Naive thymus-derived CD4-positive, alpha-beta T cell (primary cell): ENCODE data around the gene FRRS1L. TPM values are rescaled to one million over a fixed set of nuclear protein-coding genes. Genes with fewer than 3 reads are reported as not detected.
A peak's percentile ranks its signal among the peaks of the same experiment; 100 is the strongest.

Experiments used
- ATAC-seq: fragments of 150-1000 bp; cut with Tn5 transposase; 2 replicates; pipeline ENCODE4 v1.10.0; 2021; ENCODE audit warnings: mild to moderate bottlenecking, moderate library complexity
- CTCF ChIA-PET: fragments of 350-600 bp; sonication (Branson Sonifier 250); formaldehyde crosslinking; loops from one replicate; lab custom pipeline; 2021; ENCODE audit warnings: antibody characterized with exemption; lab: Charles Lee
- POLR2A ChIA-PET: fragments of 350-600 bp; sonication (Branson Sonifier 250); formaldehyde crosslinking; loops from one replicate; lab custom pipeline; 2021; ENCODE audit warnings: antibody characterized with exemption, inconsistent platforms; lab: Charles Lee
- DNase-seq, 9 donors: peaks; one replicate each; pipeline versions ENCODE4 v3.0.0 to v3.0.0-alpha.2; 2020 to 2022; ENCODE audit warnings: mixed read lengths in 1 of 9
- H3K27ac ChIP-seq: one replicate; pipeline ENCODE4 v1.7.0; 2013; ENCODE audit warnings: mild to moderate bottlenecking, low read depth, low read length, moderate library complexity
- H3K27me3 ChIP-seq, 2 donors: one replicate each; pipeline ENCODE4 v1.7.0; 2013; ENCODE audit warnings: low read length in 2 of 2, mild to moderate bottlenecking in 2 of 2, moderate library complexity in 2 of 2; ENCODE audit not compliant: control insufficient read depth in 2 of 2, insufficient read depth in 2 of 2
- H3K36me3 ChIP-seq, 3 experiments: 1 replicate in 2 of 3; 2 replicates in 1 of 3; pipeline ENCODE4 v1.7.0; 2013; ENCODE audit warnings: low read length in 3 of 3, mild to moderate bottlenecking in 3 of 3, moderate library complexity in 1 of 3; ENCODE audit not compliant: insufficient read depth in 3 of 3, control insufficient read depth in 2 of 3
- H3K4me1 ChIP-seq, 2 donors: one replicate each; pipeline ENCODE4 v1.7.0; 2013; ENCODE audit warnings: low read length in 2 of 2, mild to moderate bottlenecking in 2 of 2, moderate library complexity in 1 of 2; ENCODE audit not compliant: control insufficient read depth in 2 of 2, insufficient read depth in 2 of 2
- H3K4me3 ChIP-seq: 2 replicates; pipeline ENCODE4 v1.7.0; 2013; ENCODE audit warnings: mild to moderate bottlenecking, low read length
- H3K9me3 ChIP-seq, 3 experiments: 1 replicate in 2 of 3; 2 replicates in 1 of 3; pipeline ENCODE4 v1.7.0; 2013; ENCODE audit warnings: low read length in 3 of 3; ENCODE audit not compliant: control insufficient read depth in 2 of 3
- H3K27ac Mint-ChIP-seq, 9 donors: one replicate each; pipeline ENCODE4 v1.8.0; 2020 to 2022; ENCODE audit warnings: mixed read lengths in 9 of 9, mild to moderate bottlenecking in 8 of 9, moderate library complexity in 5 of 9, inconsistent platforms in 2 of 9
- H3K27me3 Mint-ChIP-seq, 5 donors: one replicate each; pipeline ENCODE4 v1.8.0; 2021 to 2022; ENCODE audit warnings: mixed read lengths in 5 of 5, mild to moderate bottlenecking in 1 of 5
- H3K36me3 Mint-ChIP-seq, 5 donors: one replicate each; pipeline ENCODE4 v1.8.0; 2020 to 2022; ENCODE audit warnings: mixed read lengths in 5 of 5, mild to moderate bottlenecking in 3 of 5, inconsistent platforms in 1 of 5
- H3K4me1 Mint-ChIP-seq, 7 donors: one replicate each; pipeline ENCODE4 v1.8.0; 2020 to 2022; ENCODE audit warnings: mixed read lengths in 7 of 7, mild to moderate bottlenecking in 3 of 7, inconsistent platforms in 1 of 7
- H3K4me3 Mint-ChIP-seq, 10 donors: one replicate each; pipeline ENCODE4 v1.8.0; 2020 to 2022; ENCODE audit warnings: mild to moderate bottlenecking in 10 of 10, mixed read lengths in 10 of 10, moderate library complexity in 6 of 10, inconsistent platforms in 2 of 10
- H3K9me3 Mint-ChIP-seq, 11 donors: one replicate each; pipeline ENCODE4 v1.8.0; 2020 to 2022; ENCODE audit warnings: mixed read lengths in 11 of 11, mild to moderate bottlenecking in 4 of 11, inconsistent platforms in 1 of 11, moderate library complexity in 1 of 11
- intact Hi-C, 2 donors: fragments of 100-400 bp; cut with micrococcal nuclease; formaldehyde crosslinking; loops; one replicate each; pipeline ENCODE4 v1.15.1; 2023
- polyA plus RNA-seq, 2 donors: library from polyadenylated mRNA; unstranded; fragments of 300-500 nt; fragmentation: Illumina TruSeq; gene quantifications; one replicate each; pipeline ENCODE4 v1.2.3, GENCODE V29; 2021
- total RNA-seq, 6 experiments: library from RNA in 5 of 6; stranded (reverse) in 5 of 6; gene quantifications; 1 replicate in 5 of 6; 2 replicates in 1 of 6; pipeline ENCODE4 v1.2.3 and lab custom pipeline; 2021 to 2026

FRRS1L gene
- total and polyA plus RNA-seq, 7 experiments from 2014 or later: not detected

GRCh38 chr9:109098960-109099308, 68.1 kb downstream of the FRRS1L start:
- POLR2A ChIA-PET: no interaction called here
- ATAC-seq (no peak), DNase-seq (no peak)
- peaks cover 2 to 14% (median 8%) of the 10 kb centered on the region in 11 donors for H3K9me3 Mint-ChIP-seq
- Histone ChIP-seq H3K9me3 (peaks cover 0 to 6% (median 0%) of the 10 kb centered on the region in 3 experiments), H3K4me1 (peaks cover 20 to 79% of the 10 kb centered on the region in 2 donors), H3K4me3 (no peak overlapping the region), H3K36me3 (peaks cover 0 to 5% (median 4%) of the 10 kb centered on the region in 3 experiments), H3K27ac (no peak overlapping the region), H3K27me3 (no peaks in the 10 kb centered on the region)
- H3K27me3 Mint-ChIP-seq: no peaks in the 10 kb centered on the region
- H3K4me3 Mint-ChIP-seq: peak overlapping the region in 7 of 10 donors; percentile 5 to 67 (median 25)
- CTCF ChIA-PET: no interaction called here
- peak overlapping the region; percentile 6 to 90 (median 74) for H3K27ac Mint-ChIP-seq
- H3K4me1 Mint-ChIP-seq: peaks cover 53 to 95% (median 92%) of the 10 kb centered on the region in 7 donors
- intact Hi-C loops: loop anchor here in 1 of 2 donors (5.0 kb wide), 2 partner anchors 98 to 1158 kb away; partner anchors contain the start of gene TXN
- peaks cover 10 to 57% (median 20%) of the 10 kb centered on the region in 5 donors for H3K36me3 Mint-ChIP-seq

GRCh38 chr9:109098171-109098959, 68.7 kb downstream of the FRRS1L start:
- Histone ChIP-seq H3K4me1 (peaks cover 20 to 79% of the 10 kb centered on the region in 2 donors), H3K27ac (no peak overlapping the region), H3K4me3 (no peak overlapping the region), H3K36me3 (peaks cover 0 to 4% (median 4%) of the 10 kb centered on the region in 3 experiments), H3K9me3 (peaks cover 0 to 5% (median 0%) of the 10 kb centered on the region in 3 experiments), H3K27me3 (no peaks in the 10 kb centered on the region)
- peak overlapping the region; percentile 22 to 69 (median 63) for H3K4me3 Mint-ChIP-seq
- ATAC-seq (no peak), DNase-seq (no peak)
- peak overlapping the region; percentile 65 to 90 (median 74) for H3K27ac Mint-ChIP-seq
- H3K4me1 Mint-ChIP-seq: peaks cover 57 to 97% (median 95%) of the 10 kb centered on the region in 7 donors
- POLR2A ChIA-PET: interaction anchor here (0.5 to 2.5 kb wide), 6 partner anchors 11 to 55 kb away, joined by 3 to 11 read pairs (median 3); partner anchors contain the start of gene TMEM245
- H3K36me3 Mint-ChIP-seq: peaks cover 7 to 56% (median 19%) of the 10 kb centered on the region in 5 donors
- intact Hi-C loops: loop anchor here in 1 of 2 donors (5.0 kb wide), 2 partner anchors 99 to 1159 kb away; partner anchors contain the start of gene TXN
- CTCF ChIA-PET: interaction anchor here (0.9 to 1.6 kb wide), 2 partner anchors 9 to 20 kb away, joined by 3 to 5 read pairs; no protein-coding TSS in a partner anchor
- no peaks in the 10 kb centered on the region for H3K27me3 Mint-ChIP-seq
- H3K9me3 Mint-ChIP-seq: peaks cover 2 to 10% (median 5%) of the 10 kb centered on the region in 11 donors

GRCh38 chr9:109097146-109097545, 69.9 kb downstream of the FRRS1L start:
- intact Hi-C loops: loop anchor here in 1 of 2 donors (1.0 to 5.0 kb wide), 5 partner anchors 13 to 1160 kb away; partner anchors contain the start of genes TMEM245 and TXN
- DNase-seq: peak in 5 of 9 donors; percentile 30 to 47 (median 35)
- Mint-ChIP-seq H3K4me3 (peak overlapping the region; percentile 40 to 75 (median 54)), H3K4me1 (peaks cover 53 to 97% (median 92%) of the 10 kb centered on the region in 7 donors), H3K27me3 (no peaks in the 10 kb centered on the region), H3K27ac (peak overlapping the region; percentile 58 to 90 (median 80)), H3K36me3 (peaks cover 9 to 57% (median 20%) of the 10 kb centered on the region in 5 donors), H3K9me3 (no peaks in the 10 kb centered on the region)
- peaks cover 4 to 16% (median 5%) of the 10 kb centered on the region in 3 experiments for H3K36me3 ChIP-seq
- H3K9me3 ChIP-seq: no peaks in the 10 kb centered on the region
- no peaks in the 10 kb centered on the region for H3K27me3 ChIP-seq
- peak; percentile 45 for ATAC-seq
- POLR2A ChIA-PET: interaction anchor here (0.7 to 2.5 kb wide), 6 partner anchors 10 to 22 kb away, joined by 3 to 11 read pairs (median 6); partner anchors contain the start of gene TMEM245
- CTCF ChIA-PET: interaction anchor here (0.9 to 1.6 kb wide), 2 partner anchors 10 to 21 kb away, joined by 3 to 5 read pairs; no protein-coding TSS in a partner anchor
- peaks cover 14 to 71% of the 10 kb centered on the region in 2 donors for H3K4me1 ChIP-seq
- no peak overlapping the region for H3K4me3 ChIP-seq
- H3K27ac ChIP-seq: peak overlapping the region; percentile 52

GRCh38 chr9:109095321-109095720, 71.7 kb downstream of the FRRS1L start:
- intact Hi-C loops: loop anchor here in 1 of 2 donors (5.0 kb wide), 2 partner anchors 102 to 1162 kb away; partner anchors contain the start of gene TXN
- H3K4me1 ChIP-seq: peaks cover 0 to 58% of the 10 kb centered on the region in 2 donors
- ChIA-PET POLR2A (interaction anchor here (1.6 kb wide), 1 partner anchor 23 kb away, joined by 5 read pairs; no protein-coding TSS in a partner anchor), CTCF (no interaction called here)
- H3K9me3 ChIP-seq: no peaks in the 10 kb centered on the region
- H3K27ac Mint-ChIP-seq: peak overlapping the region in 8 of 9 donors; percentile 44 to 90 (median 86)
- no peak overlapping the region for H3K4me3 ChIP-seq
- peaks cover 4 to 25% (median 5%) of the 10 kb centered on the region in 3 experiments for H3K36me3 ChIP-seq
- H3K27me3 Mint-ChIP-seq: no peaks in the 10 kb centered on the region
- peak overlapping the region in 9 of 10 donors; percentile 6 to 73 (median 48) for H3K4me3 Mint-ChIP-seq
- H3K27me3 ChIP-seq: no peaks in the 10 kb centered on the region
- peak; percentile 26 for ATAC-seq
- DNase-seq: peak in 1 of 9 donors; percentile 32
- H3K36me3 Mint-ChIP-seq: peaks cover 13 to 59% (median 29%) of the 10 kb centered on the region in 5 donors
- H3K27ac ChIP-seq: no peak overlapping the region
- no peaks in the 10 kb centered on the region for H3K9me3 Mint-ChIP-seq
- peaks cover 42 to 91% (median 79%) of the 10 kb centered on the region in 7 donors for H3K4me1 Mint-ChIP-seq

GRCh38 chr9:109094268-109094667, 72.8 kb downstream of the FRRS1L start:
- CTCF ChIA-PET: no interaction called here
- no peaks in the 10 kb centered on the region for H3K27me3 Mint-ChIP-seq

GRCh38 chr9:109092587-109092986, 74.5 kb downstream of the FRRS1L start:
- Mint-ChIP-seq H3K27me3 (no peaks in the 10 kb centered on the region), H3K9me3 (no peaks in the 10 kb centered on the region), H3K27ac (peak overlapping the region in 6 of 9 donors; percentile 9 to 69 (median 29)), H3K4me1 (peaks cover 28 to 65% (median 55%) of the 10 kb centered on the region in 7 donors), H3K36me3 (peaks cover 18 to 59% (median 36%) of the 10 kb centered on the region in 5 donors), H3K4me3 (peak overlapping the region in 4 of 10 donors; percentile 6 to 22 (median 15))
- no peak overlapping the region for H3K27ac ChIP-seq
- H3K9me3 ChIP-seq: no peaks in the 10 kb centered on the region
- H3K27me3 ChIP-seq: no peaks in the 10 kb centered on the region
- ATAC-seq: no peak
- intact Hi-C loops: no loop called here
- no peak for DNase-seq
- no peak overlapping the region for H3K4me3 ChIP-seq
- ChIA-PET POLR2A (interaction anchor here (1.2 kb wide), 1 partner anchor 27 kb away, joined by 4 read pairs; the partner anchor contains the start of gene TMEM245), CTCF (no interaction called here)
- peaks cover 0 to 36% of the 10 kb centered on the region in 2 donors for H3K4me1 ChIP-seq
- peaks cover 5 to 46% (median 5%) of the 10 kb centered on the region in 3 experiments for H3K36me3 ChIP-seq

More at GRCh38 chr9:109094268-109094667, 72.8 kb downstream of the FRRS1L start:
- no peak for ATAC-seq
- DNase-seq: no peak
- H3K4me3 Mint-ChIP-seq: peak overlapping the region in 8 of 10 donors; percentile 2 to 73 (median 44)
- Histone ChIP-seq H3K9me3 (no peaks in the 10 kb centered on the region), H3K27ac (no peak overlapping the region), H3K4me3 (no peak overlapping the region), H3K27me3 (no peaks in the 10 kb centered on the region), H3K36me3 (peaks cover 4 to 29% (median 5%) of the 10 kb centered on the region in 3 experiments), H3K4me1 (peaks cover 0 to 52% of the 10 kb centered on the region in 2 donors)
- H3K27ac Mint-ChIP-seq: peak overlapping the region in 8 of 9 donors; percentile 37 to 90 (median 76)
- no peaks in the 10 kb centered on the region for H3K9me3 Mint-ChIP-seq
- peaks cover 39 to 81% (median 71%) of the 10 kb centered on the region in 7 donors for H3K4me1 Mint-ChIP-seq
- H3K36me3 Mint-ChIP-seq: peaks cover 13 to 53% (median 30%) of the 10 kb centered on the region in 5 donors
- POLR2A ChIA-PET: interaction anchor here (1.6 kb wide), 1 partner anchor 24 kb away, joined by 5 read pairs; no protein-coding TSS in a partner anchor
- intact Hi-C loops: loop anchor here in 1 of 2 donors (1.0 kb wide), 1 partner anchor 9 kb away; no protein-coding TSS in a partner anchor
